HG02588 (cell line): Measurements from ENCODE around the gene KCNJ11.

Experiments
- ATAC-seq: cut with Tn5 transposase; IDR thresholded peaks from one replicate; pipeline ENCODE4 v1.9.1; 2021; ENCODE audit warnings: mild to moderate bottlenecking, moderate library complexity; ENCODE audit not compliant: unreplicated experiment

Gene KCNJ11

DNA sequence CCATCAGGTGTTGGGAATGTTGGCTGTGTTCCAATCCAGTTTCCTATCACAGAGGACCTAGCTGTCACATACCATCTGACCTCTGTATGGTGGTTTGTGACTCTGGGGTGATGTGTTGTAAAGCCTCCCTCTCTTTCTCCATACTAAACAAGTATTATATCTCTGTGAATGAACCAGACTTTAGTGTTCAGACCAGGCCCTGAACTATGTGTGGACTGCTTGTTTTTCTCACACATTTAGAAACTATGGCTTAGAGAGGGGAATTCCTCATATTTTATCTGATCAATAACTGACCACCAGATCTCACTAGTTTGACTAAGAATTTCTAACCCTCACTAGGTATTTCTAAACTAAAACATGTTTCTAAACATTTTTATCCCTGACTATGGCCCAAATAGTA is 19.4 kb downstream of the KCNJ11 start:
- ATAC-seq = no peak

DNA sequence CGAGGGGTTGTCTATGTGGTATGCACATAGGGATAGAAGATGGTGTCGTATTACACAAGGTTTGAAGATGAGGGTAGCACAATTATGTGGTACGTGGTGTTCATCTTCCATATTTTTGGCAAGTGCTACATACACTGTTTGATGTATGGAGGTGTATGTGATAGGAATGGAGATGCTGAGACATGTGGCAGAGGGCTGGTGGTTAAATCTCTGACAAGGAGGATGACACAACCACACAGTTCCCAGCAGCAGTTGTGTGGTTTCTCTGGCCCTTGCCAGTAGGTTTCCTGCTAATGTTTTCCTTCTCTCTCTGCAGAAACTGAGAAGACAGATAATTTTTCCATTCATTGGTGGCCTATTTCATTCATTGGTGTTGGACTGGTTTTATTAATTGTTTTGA is 19.9 kb downstream of the KCNJ11 start:
- ATAC-seq = no peak

DNA sequence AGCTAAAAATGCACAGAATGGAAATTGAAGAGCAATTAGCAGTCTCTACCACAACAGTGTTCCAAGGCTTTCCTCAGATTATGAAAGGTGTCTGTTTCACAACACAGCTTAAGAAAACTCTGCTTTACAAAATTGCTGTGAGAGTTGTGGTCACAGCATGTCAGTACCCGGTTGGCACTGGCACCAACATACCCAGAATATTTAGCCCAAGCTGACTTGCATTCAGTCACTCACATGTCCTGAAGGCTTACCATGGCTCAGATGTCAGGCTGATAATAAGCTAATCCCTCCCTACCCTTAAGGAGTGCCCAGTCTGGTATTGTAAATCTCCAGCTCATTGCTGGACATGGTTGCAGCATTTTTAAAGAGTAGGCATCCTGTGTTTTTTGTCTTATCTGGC is 22.0 kb downstream of the KCNJ11 start:
- ATAC-seq = no peak

DNA sequence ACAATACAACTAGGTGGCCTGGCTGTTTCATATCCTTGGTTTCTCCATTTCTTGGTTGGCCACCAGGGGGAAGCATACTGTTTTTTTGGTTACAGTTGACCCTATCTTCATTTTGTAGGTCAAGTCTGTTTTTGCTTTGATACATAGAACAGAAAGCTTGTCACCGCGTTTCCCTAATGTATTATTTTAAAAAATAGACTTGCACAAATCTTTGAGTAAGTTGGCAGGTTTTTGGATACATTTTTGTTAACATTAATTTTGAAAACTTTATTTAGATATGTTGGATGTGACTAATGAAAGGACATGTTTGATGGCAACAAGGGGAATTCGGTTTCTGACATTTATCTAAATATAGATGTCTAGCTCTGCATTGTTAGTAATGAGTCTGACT is 33.9 kb downstream of the KCNJ11 start:
- ATAC-seq = no peak

DNA sequence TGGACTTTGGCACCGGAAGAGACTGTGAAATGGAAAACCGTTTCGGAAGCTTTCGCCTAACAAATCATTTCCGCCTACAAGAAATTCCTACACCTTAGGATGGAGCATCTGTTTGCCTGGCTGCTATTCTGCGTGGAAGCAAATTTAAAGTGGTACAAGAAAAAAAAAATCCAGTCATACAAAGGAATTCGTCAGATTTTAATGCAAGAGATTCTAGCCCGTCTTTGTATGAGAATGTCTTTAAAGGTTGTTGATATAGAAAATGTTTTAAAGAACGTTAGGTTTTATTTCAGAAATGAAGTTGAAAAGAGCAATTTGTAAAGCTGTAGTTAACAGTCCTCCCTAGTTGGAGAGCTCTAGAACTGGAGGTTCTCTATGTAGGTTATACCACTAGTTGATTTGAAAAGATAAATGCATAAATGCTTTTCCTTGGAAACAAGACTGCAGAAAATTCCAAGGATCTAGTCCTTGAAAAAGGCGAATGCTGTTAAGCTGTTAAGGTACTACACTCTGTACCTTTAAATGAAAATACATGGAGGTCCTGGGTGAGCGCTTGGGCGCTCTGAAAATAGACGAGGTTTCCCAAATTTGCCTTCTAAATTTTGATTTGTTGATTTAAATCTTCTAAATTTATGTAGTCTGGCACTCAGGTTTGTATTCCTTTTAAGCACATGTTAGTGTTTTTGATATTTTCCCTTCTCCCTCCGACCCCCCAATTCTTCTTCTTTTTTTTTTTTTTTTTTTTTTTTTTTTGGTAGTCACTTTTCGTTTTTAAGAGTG is 34.4 kb downstream of the KCNJ11 start:
- ATAC-seq = no peak

DNA sequence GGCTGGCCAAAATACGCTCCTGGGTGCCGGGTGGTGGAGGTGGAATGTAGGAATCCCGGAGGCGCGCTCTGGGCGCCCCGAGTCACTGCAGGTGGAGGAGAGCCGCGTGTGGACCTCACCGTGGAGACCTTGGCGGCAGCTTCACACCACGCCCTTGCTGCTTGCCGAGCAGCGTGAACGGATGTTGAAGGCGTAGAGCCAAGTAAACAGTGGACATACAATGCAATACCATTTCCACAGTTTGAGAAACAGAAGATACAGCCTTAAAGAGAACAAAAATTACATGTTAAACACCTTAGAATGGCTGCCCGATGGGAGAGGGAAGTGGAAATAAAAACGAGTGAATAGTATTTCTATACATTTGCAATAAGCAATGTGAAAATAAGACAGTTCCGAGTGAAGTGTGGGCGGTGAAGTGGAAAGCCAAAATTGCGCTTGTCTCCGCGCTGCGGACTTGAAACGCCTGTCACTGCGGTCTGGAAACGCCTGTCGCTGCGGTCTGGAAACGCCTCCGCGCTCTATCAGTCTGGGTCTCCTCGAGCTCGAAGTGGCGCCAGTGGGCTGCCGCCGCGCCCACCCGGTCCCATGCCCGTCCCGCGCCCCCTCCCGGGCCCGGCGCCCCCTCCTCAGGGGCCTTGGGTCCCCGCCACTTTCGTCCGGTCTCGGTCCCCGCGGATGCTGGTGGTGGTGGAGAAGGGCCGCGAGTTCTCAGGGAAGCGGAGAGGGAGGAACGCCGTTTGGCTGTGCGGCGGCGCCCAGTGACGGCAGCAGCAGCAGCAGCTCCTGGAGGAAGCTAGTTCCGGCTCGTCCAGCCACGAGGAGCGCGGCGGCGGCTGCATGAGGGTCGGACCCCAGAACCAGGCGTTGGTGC is 35.3 kb downstream of the KCNJ11 start:
- no peak for ATAC-seq

DNA sequence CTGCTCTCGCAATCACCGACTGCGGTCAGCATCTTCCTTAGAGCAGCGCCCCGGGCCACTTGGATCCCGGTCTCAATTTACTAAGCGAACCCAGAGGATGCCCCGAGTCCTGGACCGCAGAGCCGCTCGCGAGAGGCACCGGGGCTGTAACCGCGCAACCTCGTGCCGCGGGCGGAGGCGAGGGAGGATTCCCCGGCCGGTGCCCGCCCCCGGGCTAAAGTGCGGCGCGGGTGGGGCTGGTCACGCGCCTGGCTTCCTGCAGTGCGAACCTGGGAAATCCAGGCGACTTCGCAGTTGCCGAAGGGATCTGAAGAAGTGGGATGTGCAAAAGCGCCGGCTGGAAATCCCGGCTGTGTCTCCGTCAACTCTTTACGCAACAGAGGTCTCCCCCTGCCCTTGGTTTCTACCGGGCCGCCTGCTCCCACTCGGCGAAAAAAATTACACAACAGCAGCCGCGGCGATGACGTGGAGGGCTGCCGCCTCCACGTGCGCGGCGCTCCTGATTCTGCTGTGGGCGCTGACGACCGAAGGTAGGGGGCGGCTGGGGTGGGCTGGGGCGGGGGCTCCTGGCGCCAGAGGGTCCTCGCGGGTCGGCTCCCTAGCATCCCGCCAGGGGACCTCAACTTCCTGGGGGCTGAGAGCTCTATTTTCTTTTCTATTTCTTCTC is 36.8 kb downstream of the KCNJ11 start, which contains the start of gene NCR3LG1:
Gene NCR3LG1 (plus strand): TSS at position 291 of the 667 bp plus-strand sequence. CDS start 170 bp downstream, at position 461.
- ATAC-seq = no peak

DNA sequence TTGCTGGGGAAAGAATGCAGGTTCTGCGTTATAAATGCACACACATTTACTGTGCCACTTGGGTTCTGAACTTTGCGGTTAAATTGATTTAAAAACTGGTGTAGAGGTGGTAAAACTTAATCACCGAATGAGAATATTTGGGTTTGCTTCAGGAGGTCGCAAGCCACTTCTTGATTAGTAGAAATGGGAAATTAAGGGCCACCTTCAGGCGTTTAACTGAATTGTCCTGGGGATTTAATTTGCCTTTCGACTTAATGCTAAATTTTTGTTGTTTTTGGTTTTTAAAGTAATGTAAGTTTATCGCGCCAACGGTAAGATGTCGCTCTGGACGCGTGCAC is 37.3 kb downstream of the KCNJ11 start:
- ATAC-seq = no peak

DNA sequence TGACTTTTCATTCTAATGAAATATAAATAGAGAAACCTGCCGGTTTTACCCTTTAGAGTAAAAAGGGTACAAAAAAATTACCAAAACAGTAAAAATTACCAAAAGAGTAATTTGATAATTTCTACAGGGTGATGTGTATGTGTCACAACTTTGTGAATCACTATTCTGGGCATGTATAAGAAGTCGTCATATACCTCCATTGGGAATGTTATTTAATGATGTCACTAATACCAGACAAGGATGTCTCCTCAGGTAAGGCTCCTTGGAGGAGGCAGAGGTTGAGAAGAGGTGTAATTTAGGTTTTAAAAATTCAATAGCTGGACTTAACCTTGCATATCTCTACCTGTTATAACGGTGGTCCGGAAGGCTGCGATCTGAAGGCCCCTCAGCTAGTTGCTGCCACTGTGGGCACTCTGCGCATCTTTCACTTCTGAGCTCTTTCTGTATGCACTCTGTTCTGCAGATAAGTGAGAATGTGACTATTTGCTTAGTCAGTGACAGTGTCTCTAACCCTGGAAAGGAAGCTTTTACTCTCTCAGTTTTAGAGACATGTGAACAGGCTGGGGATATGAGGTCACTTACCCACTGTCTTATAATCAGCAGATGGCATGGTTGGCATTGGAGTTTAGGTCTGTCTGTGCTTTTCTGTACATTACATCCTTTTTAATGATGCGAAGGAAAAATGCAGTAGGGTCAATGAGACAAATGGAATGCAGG is 37.8 kb downstream of the KCNJ11 start:
- ATAC-seq = no peak

DNA sequence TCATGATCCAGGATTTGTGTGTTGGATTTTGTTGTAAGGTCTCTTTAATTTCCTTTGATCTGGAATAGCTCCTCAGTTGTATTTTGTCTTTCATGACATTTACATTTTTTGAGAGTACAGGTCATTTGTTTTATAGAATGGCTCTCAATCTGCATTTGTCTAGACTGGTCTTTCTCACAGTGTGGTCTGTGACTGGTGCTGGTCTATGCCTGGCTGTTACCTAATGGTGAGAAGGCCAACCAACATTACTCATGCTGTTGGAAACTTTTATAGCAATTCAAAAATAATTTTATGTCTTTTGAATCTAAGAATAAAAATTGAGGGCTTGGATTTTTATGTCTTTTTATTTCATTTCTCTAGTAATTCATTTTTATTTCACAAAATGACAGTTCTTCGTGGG is 40.8 kb downstream of the KCNJ11 start:
- no peak for ATAC-seq

DNA sequence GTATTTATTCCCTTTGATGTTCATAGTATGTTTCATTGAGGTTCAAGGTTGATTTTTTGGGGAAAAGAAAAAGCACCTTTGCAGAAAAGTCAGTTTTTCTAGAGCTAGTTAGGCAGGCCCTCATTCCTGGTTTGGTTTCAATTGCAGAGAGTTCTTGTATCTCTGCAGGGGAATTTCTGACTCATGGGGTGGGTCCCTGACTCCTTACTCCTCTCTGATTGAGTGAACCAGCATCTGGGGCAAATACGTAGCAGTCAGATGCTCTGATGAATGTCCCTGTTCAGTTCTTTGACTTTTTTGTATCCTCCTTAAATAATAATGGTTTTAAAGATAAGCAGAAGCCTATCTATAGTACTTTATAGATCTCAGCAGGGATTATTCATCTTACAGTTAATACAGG is 44.6 kb downstream of the KCNJ11 start:
- no peak for ATAC-seq

DNA sequence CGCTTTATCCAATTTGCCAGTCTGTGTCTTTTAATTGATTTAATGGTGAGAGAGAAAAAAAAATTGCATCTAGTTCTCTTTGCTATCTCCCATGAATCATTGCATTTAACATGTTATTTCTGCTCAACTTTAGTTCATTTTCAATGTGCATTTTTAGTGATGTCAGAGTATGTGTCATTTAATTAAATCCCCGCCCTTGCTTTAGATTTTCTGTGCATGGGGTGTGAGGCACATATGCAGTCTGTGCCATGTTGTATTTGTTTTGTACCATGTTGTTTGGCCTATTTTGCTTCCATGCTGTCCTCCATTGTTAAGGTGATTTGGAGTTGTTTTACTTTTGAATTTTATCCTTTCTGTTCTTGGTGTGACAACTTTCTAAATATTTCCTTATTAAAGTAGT is 45.2 kb downstream of the KCNJ11 start:
- ATAC-seq = no peak
